Measurements from ENCODE around the gene SLC25A3.
"Not testable (repeated sequence)": the region's sequence is repeated elsewhere in the genome, so short reads cannot be mapped to it uniquely, and the experiment has no call there.

Gene SLC25A3

GRCh38 chr12:98595243-98595988, 1.9 kb downstream of the SLC25A3 start:
- FAIRE-seq, result no peak

- not testable (repeated sequence) for FAIRE-seq
Observed at GRCh38 chr12:98597313-98597712, 3.8 kb downstream of the SLC25A3 start.

DNA sequence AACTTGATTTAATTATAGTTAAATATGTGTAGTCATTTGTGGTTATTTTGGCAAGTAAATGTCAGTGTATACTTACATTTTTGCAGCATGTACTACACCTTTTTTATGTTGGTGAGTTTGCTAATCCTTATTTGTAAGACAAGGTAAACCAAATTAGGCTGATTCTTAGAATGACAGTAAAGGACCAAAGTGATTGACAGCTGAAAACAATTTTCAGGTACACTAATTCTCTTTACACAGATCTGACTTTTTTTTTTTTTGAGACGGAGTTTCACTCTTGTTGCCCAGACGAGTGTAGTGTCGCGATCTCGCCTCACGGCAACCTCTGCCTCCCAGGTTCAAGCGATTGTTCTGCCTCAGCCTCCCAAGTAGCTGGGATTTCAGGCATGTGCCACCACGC, 8.4 kb downstream of the SLC25A3 start:
- no peak for FAIRE-seq

DNA sequence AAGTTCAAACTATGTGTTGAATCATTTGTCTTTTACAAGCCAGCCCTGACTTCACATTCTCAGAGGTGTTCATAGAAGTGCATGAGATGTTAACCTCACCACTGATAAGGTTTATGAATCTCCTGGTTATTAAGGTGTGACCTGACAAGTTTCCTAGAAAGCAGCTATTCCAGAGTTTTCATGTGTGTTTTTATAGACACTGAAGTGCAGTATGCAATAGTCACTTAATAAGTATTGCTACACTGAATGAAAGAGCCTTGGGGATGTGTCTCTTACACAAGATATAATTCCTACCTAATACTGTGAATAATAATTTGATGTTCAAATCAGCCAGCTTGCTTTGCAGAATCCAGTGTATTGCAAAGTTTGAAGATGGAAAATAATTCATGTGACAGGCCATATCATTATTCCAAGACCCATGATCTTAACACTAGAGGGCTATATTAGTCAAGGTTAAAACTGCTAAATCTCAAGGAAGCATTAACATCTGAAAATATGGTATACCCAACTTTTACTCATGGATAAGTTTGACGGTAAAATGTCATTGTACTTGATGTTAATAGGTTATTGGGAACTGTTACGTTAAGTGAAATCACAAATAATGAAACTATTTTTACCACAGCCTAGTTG, 13.0 kb downstream of the SLC25A3 start:
- no peak for FAIRE-seq

DNA sequence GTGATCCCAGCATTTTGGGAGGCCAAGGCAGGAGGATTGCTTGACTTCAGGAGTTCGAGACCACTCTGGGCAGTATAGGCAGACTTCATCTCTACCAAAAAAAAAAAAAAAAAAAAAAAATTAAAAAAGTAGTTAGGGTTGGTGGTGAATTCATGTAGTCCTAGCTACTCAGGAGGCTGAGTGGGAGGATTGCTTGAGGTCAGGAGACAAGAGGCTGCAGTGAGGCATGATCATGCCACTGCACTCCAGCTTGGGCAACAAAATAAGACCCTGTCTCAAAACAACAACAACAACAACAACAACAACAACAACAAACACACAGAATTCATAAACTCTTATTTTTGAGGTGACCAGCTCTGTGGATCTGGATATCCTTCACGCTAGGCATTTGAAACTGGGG, 17.1 kb downstream of the SLC25A3 start:
- no peak for FAIRE-seq

DNA sequence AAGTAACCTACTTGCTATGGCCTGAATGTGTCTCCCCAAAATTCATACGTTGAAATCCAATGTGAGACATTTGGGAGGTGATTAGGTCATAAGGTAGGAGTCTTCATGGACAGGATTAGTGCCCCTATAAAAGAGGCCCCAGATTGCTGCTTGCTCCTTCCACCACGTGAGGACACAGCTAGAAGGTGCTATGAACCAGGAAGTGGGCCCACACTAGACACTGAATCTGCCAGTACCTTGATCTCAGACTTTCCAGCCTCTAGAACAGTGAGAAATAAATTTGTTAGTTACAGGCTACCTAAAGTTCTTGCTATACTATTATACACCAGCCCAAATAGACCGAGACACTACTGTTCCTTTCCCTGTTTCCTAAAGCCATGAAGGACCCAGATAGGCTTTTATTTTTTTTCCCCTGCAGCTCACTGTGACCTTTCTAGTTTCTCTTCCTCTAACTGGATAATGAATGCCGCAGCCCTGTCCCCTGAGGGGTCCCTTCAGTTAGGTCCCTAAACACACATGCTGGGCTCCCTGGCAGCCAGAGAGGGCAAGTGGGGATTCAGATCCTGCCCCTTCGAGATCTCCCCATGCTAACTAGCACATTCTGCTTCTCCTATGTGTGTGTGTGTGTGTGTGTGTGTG, 19.3 kb downstream of the SLC25A3 start:
- no peak for FAIRE-seq

GRCh38 chr12:98618952-98619351, 25.5 kb downstream of the SLC25A3 start:
- FAIRE-seq, result no peak

- no peak for FAIRE-seq
Observed at GRCh38 chr12:98635657-98636323, 42.3 kb downstream of the SLC25A3 start.

GRCh38 chr12:98637068-98637467, 43.6 kb downstream of the SLC25A3 start:
- FAIRE-seq, result no peak

GRCh38 chr12:98638009-98638408, 44.5 kb downstream of the SLC25A3 start:
- FAIRE-seq, result no peak

GRCh38 chr12:98639491-98639890, 46.0 kb downstream of the SLC25A3 start:
- no peak for FAIRE-seq

GRCh38 chr12:98642801-98643200, 49.3 kb downstream of the SLC25A3 start:
- not testable (repeated sequence) for FAIRE-seq

DNA sequence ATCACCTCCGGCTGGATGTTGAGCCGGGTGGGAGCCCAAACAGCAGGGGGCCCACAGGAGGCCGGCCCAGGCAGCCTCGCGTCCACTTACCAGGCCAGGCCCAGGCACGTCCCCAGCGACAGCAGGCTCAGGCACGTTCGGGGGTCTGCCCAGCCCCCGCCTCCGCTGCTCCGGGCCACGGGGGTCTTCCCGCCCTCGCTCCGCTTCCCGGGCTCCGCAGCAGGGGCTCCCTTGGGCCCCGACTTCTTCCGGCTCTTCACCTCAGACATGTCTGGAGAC, 50.9 kb downstream of the SLC25A3 start:
- FAIRE-seq, result no peak

DNA sequence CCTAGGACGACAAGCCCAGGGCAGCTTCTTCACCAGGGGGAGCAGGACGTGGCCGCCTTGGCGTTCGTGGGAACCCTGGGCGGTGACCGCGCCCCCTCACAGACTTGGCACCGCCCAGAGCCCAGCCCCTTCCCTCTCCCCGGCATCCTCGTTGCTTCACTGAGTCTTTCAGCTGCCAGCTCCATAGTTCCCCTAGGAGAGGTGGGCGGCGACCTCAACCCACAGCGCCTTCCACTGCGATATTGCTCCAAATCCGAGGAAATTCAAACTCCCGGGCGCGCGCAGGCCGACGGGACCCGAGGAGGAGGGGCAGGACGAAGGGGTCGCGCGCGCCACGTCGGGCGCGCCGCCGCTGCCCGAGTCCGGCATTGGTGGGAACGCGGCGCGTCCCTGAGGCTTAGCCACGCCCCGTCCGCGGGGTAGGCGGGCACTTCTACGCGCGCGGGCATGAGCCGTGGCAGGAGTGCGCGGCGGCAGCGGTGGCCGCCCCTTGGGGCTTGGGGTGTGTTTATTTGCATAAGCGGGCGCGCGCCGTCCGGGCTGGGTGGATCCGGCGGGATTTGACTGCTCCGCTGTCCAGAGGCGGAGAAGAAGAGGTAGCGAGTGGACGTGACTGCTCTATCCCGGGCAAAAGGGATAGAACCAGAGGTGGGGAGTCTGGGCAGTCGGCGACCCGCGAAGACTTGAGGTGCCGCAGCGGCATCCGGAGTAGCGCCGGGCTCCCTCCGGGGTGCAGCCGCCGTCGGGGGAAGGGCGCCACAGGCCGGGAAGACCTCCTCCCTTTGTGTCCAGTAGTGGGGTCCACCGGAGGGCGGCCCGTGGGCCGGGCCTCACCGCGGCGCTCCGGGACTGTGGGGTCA, 51.5 kb downstream of the SLC25A3 start, which contains the start of the genes APAF1 and IKBIP:
Gene APAF1, plus strand, starts transcription at position 579 of the 860 bp plus-strand sequence. CDS start 3,070 bp downstream, outside the sequence.
Gene IKBIP, minus strand, starts transcription at position 77 of the 860 bp plus-strand sequence. CDS start 87 bp downstream, outside the sequence.
- no peak for FAIRE-seq

GRCh38 chr12:98645572-98646067, 52.1 kb downstream of the SLC25A3 start:
- no peak for FAIRE-seq

DNA sequence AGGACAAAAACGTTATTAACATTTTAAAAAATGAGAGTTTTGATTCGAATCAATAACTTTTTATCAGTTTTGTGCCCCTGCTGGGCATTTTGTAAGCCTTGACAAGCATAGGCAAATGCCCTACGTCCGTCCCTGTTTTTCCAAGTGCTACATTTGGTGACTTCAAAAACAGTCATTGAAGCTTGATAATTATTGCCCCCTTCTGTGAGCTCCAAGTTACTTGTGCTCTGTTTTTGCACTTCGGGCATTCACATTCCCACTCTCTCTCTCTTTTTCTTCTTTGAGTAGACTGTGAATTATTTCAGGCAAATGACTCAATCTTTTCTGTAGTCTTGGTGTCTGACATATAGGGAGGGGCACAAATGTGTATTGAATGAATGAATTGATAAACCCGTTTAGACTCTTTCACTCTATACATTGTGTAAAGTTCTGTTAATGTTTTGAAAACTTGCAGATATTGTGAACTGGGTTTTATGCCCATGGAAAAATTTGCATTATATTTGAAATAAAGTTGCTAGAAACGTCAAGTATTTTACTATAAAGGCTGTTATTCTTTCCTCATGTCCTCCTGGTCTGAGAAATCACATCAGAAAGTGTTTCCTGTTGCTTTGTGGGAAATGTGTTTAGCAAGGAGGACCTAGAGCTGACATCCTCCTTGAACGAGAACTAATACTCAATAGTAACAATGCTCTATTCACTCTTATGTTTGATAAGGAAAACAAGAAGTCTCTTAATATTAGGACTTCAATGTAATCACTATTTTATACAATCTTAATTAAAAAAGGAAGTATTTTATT, 53.0 kb downstream of the SLC25A3 start:
- FAIRE-seq, result no peak

- FAIRE-seq, result peak; percentile 36
Observed at GRCh38 chr12:98651328-98651727, 57.8 kb downstream of the SLC25A3 start.

GRCh38 chr12:98653866-98654493, 60.5 kb downstream of the SLC25A3 start:
- FAIRE-seq, result peak; percentile 98
